Measurements from ENCODE around the gene SRGAP3.

The SRGAP3 gene

DNA sequence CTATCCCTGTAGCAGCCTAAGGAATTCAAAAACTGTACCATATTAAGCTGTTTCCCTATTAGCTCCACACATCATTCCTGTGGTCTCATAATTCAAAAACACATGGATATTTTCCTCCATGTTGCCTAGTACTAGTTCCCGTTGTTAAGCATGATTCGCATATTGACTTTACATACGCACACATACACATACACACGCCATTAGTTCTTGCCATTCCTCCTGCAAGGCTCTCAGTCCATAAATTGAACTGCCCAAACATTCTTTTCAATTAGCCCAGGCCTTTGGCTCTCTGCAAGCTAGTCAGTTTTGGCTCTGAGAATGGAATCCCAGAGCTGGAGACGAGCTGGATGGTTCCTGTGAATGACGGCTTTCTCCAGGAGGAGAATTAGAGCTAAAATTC, 229.0 kb downstream of the SRGAP3 start:
- TF ChIP-seq, protein P1, sequence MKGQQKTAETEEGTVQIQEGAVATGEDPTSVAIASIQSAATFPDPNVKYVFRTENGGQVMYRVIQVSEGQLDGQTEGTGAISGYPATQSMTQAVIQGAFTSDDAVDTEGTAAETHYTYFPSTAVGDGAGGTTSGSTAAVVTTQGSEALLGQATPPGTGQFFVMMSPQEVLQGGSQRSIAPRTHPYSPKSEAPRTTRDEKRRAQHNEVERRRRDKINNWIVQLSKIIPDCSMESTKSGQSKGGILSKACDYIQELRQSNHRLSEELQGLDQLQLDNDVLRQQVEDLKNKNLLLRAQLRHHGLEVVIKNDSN (IDR thresholded peaks at IDR 0.05), result no peak
- TF ChIP-seq FOXM1 (IDR thresholded peaks at IDR 0.05; ENCODE audit: borderline replicate concordance, low read depth) (no peak), YY1 (IDR thresholded peaks at IDR 0.05; ENCODE audit: low read depth) (no peak), EP300 (IDR thresholded peaks at IDR 0.05; ENCODE audit: borderline replicate concordance) (no peak), NFIC (IDR thresholded peaks at IDR 0.05) (no peak), ZBTB7A (IDR thresholded peaks at IDR 0.05; ENCODE audit: low read depth) (no peak), TAF1 (IDR thresholded peaks at IDR 0.05; ENCODE audit: low read depth) (no peak), TCF12 (IDR thresholded peaks at IDR 0.05; ENCODE audit: low read depth) (no peak), CEBPB (IDR thresholded peaks at IDR 0.05) (no peak), TEAD4 (IDR thresholded peaks at IDR 0.05) (no peak), EGR1 (IDR thresholded peaks at IDR 0.05) (no peak), RAD21 (IDR thresholded peaks at IDR 0.05; ENCODE audit: low read depth) (no peak), CREB1 (IDR thresholded peaks at IDR 0.05; ENCODE audit: low read depth) (no peak)
- TF ChIP-seq, protein P2, sequence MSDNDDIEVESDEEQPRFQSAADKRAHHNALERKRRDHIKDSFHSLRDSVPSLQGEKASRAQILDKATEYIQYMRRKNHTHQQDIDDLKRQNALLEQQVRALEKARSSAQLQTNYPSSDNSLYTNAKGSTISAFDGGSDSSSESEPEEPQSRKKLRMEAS (IDR thresholded peaks at IDR 0.05), result no peak
- TF ChIP-seq, protein P3, sequence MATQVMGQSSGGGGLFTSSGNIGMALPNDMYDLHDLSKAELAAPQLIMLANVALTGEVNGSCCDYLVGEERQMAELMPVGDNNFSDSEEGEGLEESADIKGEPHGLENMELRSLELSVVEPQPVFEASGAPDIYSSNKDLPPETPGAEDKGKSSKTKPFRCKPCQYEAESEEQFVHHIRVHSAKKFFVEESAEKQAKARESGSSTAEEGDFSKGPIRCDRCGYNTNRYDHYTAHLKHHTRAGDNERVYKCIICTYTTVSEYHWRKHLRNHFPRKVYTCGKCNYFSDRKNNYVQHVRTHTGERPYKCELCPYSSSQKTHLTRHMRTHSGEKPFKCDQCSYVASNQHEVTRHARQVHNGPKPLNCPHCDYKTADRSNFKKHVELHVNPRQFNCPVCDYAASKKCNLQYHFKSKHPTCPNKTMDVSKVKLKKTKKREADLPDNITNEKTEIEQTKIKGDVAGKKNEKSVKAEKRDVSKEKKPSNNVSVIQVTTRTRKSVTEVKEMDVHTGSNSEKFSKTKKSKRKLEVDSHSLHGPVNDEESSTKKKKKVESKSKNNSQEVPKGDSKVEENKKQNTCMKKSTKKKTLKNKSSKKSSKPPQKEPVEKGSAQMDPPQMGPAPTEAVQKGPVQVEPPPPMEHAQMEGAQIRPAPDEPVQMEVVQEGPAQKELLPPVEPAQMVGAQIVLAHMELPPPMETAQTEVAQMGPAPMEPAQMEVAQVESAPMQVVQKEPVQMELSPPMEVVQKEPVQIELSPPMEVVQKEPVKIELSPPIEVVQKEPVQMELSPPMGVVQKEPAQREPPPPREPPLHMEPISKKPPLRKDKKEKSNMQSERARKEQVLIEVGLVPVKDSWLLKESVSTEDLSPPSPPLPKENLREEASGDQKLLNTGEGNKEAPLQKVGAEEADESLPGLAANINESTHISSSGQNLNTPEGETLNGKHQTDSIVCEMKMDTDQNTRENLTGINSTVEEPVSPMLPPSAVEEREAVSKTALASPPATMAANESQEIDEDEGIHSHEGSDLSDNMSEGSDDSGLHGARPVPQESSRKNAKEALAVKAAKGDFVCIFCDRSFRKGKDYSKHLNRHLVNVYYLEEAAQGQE (IDR thresholded peaks at IDR 0.05; ENCODE audit: low read depth), result no peak

DNA sequence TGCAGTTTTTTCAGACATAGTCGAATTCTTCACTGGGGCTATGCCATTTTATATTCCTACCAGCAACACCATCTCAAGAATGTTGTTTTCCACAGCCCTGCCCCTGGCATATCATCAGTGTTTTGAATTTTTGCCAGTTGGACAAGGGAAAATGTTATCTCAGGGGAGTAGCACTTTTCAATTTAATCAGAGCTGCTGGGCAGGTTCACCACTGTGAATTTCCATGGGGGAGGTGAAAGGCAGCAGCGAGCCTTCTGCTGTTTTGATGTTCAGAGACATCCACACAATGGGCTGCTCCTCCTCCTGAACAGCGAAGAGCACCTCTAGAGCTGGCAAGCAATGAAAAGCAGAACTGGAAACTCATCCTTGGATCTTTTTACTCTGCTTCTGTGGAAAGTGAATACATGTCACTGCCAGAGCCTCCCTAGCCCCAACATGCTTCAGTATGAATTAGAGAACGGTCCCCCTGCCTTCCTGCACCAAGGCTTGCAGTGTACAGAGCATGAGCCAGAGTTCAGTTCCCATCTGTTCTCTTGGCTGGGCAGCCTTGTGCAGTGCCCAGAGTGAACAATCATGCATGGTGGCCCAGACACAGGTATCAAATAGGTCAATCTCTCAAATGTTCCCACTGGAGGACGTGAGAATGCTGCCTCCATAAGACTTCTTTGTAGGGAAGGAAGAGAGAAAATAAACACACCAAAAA, 230.0 kb downstream of the SRGAP3 start:
- TF ChIP-seq TCF12 (IDR thresholded peaks at IDR 0.05; ENCODE audit: low read depth) (no peak), CREB1 (IDR thresholded peaks at IDR 0.05; ENCODE audit: low read depth) (no peak), ZBTB7A (IDR thresholded peaks at IDR 0.05; ENCODE audit: low read depth) (no peak), EGR1 (IDR thresholded peaks at IDR 0.05) (no peak), CEBPB (IDR thresholded peaks at IDR 0.05) (no peak)
- TF ChIP-seq, protein P1 (IDR thresholded peaks at IDR 0.05), result no peak
- TF ChIP-seq, protein P3 (IDR thresholded peaks at IDR 0.05; ENCODE audit: low read depth), result no peak

DNA sequence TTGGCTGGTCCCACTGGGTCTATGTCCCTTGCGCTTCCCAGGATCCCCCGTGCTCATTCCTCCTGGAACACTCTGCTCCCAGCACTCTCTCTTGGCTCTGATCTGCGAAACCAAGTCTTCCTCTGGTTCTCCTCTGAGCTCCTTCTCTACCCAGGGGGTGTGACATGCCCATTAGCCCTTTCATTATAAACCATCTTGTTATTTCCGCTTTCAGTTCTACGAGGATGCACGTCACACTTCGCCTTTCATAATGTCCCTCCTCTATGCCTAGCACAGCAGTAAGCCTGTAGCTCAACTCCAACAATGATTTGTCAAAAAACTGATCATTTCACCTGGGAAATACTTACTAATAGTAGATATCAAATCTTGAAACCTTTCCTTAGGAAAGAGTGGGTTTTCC, 234.2 kb downstream of the SRGAP3 start:
- no peak for TF ChIP-seq ZBTB7A (IDR thresholded peaks at IDR 0.05; ENCODE audit: low read depth)
- no peak for TF ChIP-seq TEAD4 (IDR thresholded peaks at IDR 0.05)
- TF ChIP-seq CEBPB (IDR thresholded peaks at IDR 0.05), result no peak
- no peak for TF ChIP-seq EP300 (IDR thresholded peaks at IDR 0.05; ENCODE audit: borderline replicate concordance)
- TF ChIP-seq RAD21 (IDR thresholded peaks at IDR 0.05; ENCODE audit: low read depth), result no peak
- TF ChIP-seq, protein P3 (IDR thresholded peaks at IDR 0.05; ENCODE audit: low read depth), result no peak
- TF ChIP-seq, protein P1 (IDR thresholded peaks at IDR 0.05), result no peak
- TF ChIP-seq TAF1 (IDR thresholded peaks at IDR 0.05; ENCODE audit: low read depth), result no peak
- TF ChIP-seq TCF12 (IDR thresholded peaks at IDR 0.05; ENCODE audit: low read depth), result no peak
- no peak for TF ChIP-seq FOXM1 (IDR thresholded peaks at IDR 0.05; ENCODE audit: borderline replicate concordance, low read depth)
- no peak for TF ChIP-seq EGR1 (IDR thresholded peaks at IDR 0.05)
- TF ChIP-seq NFIC (IDR thresholded peaks at IDR 0.05), result no peak
- no peak for TF ChIP-seq YY1 (IDR thresholded peaks at IDR 0.05; ENCODE audit: low read depth)
- TF ChIP-seq, protein P2 (IDR thresholded peaks at IDR 0.05), result no peak
- no peak for TF ChIP-seq CREB1 (IDR thresholded peaks at IDR 0.05; ENCODE audit: low read depth)
